Caco-2 (cell line): ENCODE data around the gene FBXW12. TPM values are rescaled to one million over a fixed set of nuclear protein-coding genes. Genes with fewer than 3 reads are reported as not detected.

Experiments used
- BruUV-seq: library from RNA; stranded (reverse); fragments of 400-500 nt; replicated peaks from 2 replicates; lab custom pipeline; 2021; lab: Mats Ljungman, UMichigan
- CTCF ChIA-PET: fragments of 300-600 bp; sonication (Branson Sonifier 250); formaldehyde crosslinking; loops from one replicate; lab custom pipeline; 2022; ENCODE audit warnings: antibody characterized with exemption; lab: Charles Lee
- POLR2A ChIA-PET: fragments of 300-600 bp; sonication (Branson Sonifier 250); formaldehyde crosslinking; loops from one replicate; lab custom pipeline; 2022; ENCODE audit warnings: antibody characterized with exemption; lab: Charles Lee
- DNase-seq, 2 experiments: peaks; one replicate each; pipeline versions ENCODE4 v3.0.0 to v3.0.0-alpha.2; 2020 to 2022
- H3K27me3 ChIP-seq: replicated peaks from 2 replicates; pipeline ENCODE4 v1.6.0; 2011; ENCODE audit warnings: low read length; ENCODE audit not compliant: control insufficient read depth, insufficient read depth
- H3K36me3 ChIP-seq: 2 replicates; pipeline ENCODE4 v1.5.1; 2011; ENCODE audit warnings: low read length; ENCODE audit not compliant: control insufficient read depth, insufficient read depth
- H3K4me1 ChIP-seq: fragments of 250-450 bp; sonication (Bioruptor Pico); 2 replicates; pipeline ENCODE4 v1.5.1; 2020; ENCODE audit warnings: mild to moderate bottlenecking
- H3K4me3 ChIP-seq: 2 replicates; pipeline ENCODE4 v1.5.1; 2011; ENCODE audit warnings: low read depth, mild to moderate bottlenecking, control low read depth, low read length
- H3K9me3 ChIP-seq: fragments of 250-450 bp; sonication (Bioruptor Pico); 2 replicates; pipeline ENCODE4 v1.5.1; 2020; ENCODE audit warnings: mild to moderate bottlenecking, moderate library complexity
- H3K27ac Mint-ChIP-seq: one replicate; pipeline ENCODE4 v1.8.0; 2022; ENCODE audit warnings: mixed read lengths; ENCODE audit not compliant: unreplicated experiment
- H3K27me3 Mint-ChIP-seq: one replicate; pipeline ENCODE4 v1.8.0; 2022; ENCODE audit warnings: mixed read lengths; ENCODE audit not compliant: insufficient read depth, unreplicated experiment
- H3K36me3 Mint-ChIP-seq: one replicate; pipeline ENCODE4 v1.8.0; 2022; ENCODE audit warnings: mild to moderate bottlenecking, mixed read lengths; ENCODE audit not compliant: insufficient read depth, unreplicated experiment
- H3K4me1 Mint-ChIP-seq: one replicate; pipeline ENCODE4 v1.8.0; 2022; ENCODE audit warnings: low read depth, mixed read lengths; ENCODE audit not compliant: unreplicated experiment
- H3K4me3 Mint-ChIP-seq: one replicate; pipeline ENCODE4 v1.8.0; 2022; ENCODE audit warnings: mild to moderate bottlenecking, moderate library complexity, mixed read lengths; ENCODE audit not compliant: unreplicated experiment
- H3K9me3 Mint-ChIP-seq: one replicate; pipeline ENCODE4 v1.8.0; 2022; ENCODE audit warnings: mixed read lengths; ENCODE audit not compliant: unreplicated experiment
- CTCF ChIP-seq, 2 experiments: fragments of 200-600 bp in 1 of 2; IDR thresholded peaks; 1 replicate in 1 of 2; 2 replicates in 1 of 2; pipeline versions ENCODE4 v1.5.1 to v1.8.0; 2011 to 2022; ENCODE audit warnings: antibody characterized with exemption in 1 of 2, control low read depth in 1 of 2, inconsistent platforms in 1 of 2, low read depth in 1 of 2, low read length in 1 of 2, mild to moderate bottlenecking in 1 of 2, moderate library complexity in 1 of 2; ENCODE audit not compliant: insufficient read depth in 1 of 2, severe bottlenecking in 1 of 2, unreplicated experiment in 1 of 2
- intact Hi-C: fragments of 100-400 bp; cut with micrococcal nuclease; formaldehyde crosslinking; loops from one replicate; pipeline ENCODE4 v1.10.0; 2022; ENCODE audit not compliant: unreplicated experiment
- total RNA-seq: library from RNA; stranded (reverse); gene quantifications from 2 replicates; pipeline ENCODE4 v1.2.3, GENCODE V29; 2022

FBXW12 gene
- total RNA-seq, 1 experiment from 2014 or later: 1.7 TPM

- Mint-ChIP-seq H3K4me3 (peak overlapping the region; percentile 98), H3K4me1 (peaks cover 57% of the 10 kb centered on the region), H3K27ac (peak overlapping the region; percentile 82), H3K9me3 (no peaks in the 10 kb centered on the region), H3K27me3 (no peaks in the 10 kb centered on the region), H3K36me3 (peaks cover 72% of the 10 kb centered on the region)
- Histone ChIP-seq H3K4me3 (peak overlapping the region; percentile 84; the same call in 1 of the 2 replicates), H3K4me1 (peaks cover 49% of the 10 kb centered on the region), H3K27me3 (no peaks in the 10 kb centered on the region), H3K9me3 (no peaks in the 10 kb centered on the region), H3K36me3 (peaks cover 6% of the 10 kb centered on the region)
- ChIA-PET POLR2A (no interaction called here), CTCF (interaction anchor here (0.6 kb wide), 1 partner anchor 20 kb away, joined by 3 read pairs; no protein-coding TSS in a partner anchor)
- no TSS peak for BruUV-seq
- DNase-seq: no peak
- intact Hi-C loops: no loop called here
- TF ChIP-seq CTCF (IDR thresholded peaks at IDR 0.05; ENCODE audit: insufficient read depth in 1 of 2, low read depth in 1 of 2, low read length in 1 of 2, severe bottlenecking in 1 of 2, unreplicated experiment in 1 of 2): no peak
These were observed 55.6 kb downstream of the FBXW12 start for GRCh38 chr3:48427630-48427962.

DNA sequence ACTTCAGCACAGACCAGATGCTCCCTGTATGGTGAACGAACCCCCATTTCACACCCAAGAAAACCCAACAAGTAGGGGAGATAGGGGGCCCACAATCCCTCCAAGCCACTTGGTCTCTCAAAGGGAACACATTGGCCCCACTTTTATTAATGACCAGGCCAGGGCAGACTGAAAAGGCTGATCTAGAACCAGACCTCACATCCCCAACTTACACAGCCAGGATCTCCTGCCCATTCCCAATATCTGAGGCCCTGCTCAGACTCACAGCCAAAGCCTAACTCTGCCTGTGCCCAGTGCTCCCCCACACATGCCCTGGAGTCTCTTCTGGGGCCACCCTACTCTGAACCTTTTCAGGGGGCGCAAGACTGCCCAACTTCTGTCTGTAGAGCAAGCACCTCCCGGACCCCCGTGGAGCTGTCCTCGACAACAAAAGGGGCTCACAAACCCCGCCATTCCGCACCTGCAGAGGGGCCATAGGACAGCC lies 56.1 kb downstream of the FBXW12 start:
- TF ChIP-seq CTCF (IDR thresholded peaks at IDR 0.05; ENCODE audit: insufficient read depth in 1 of 2, low read depth in 1 of 2, low read length in 1 of 2, severe bottlenecking in 1 of 2, unreplicated experiment in 1 of 2): no peak
- POLR2A ChIA-PET: interaction anchor here (1.4 to 2.8 kb wide), 2 partner anchors 12 to 18 kb away, joined by 4 to 12 read pairs; partner anchors contain the start of genes ATRIP, CCDC51 and TMA7
- peak overlapping the region; percentile 98 for H3K4me3 Mint-ChIP-seq
- intact Hi-C loops: no loop called here
- peaks cover 73% of the 10 kb centered on the region for H3K36me3 Mint-ChIP-seq
- CTCF ChIA-PET: interaction anchor here (1.0 to 1.9 kb wide), 2 partner anchors 28 to 130 kb away, joined by 3 to 15 read pairs; no protein-coding TSS in a partner anchor
- H3K27ac Mint-ChIP-seq: peak overlapping the region; percentile 82
- H3K9me3 Mint-ChIP-seq: no peaks in the 10 kb centered on the region
- no peaks in the 10 kb centered on the region for H3K9me3 ChIP-seq
- DNase-seq: no peak
- peak overlapping the region; percentile 84 for H3K4me3 ChIP-seq
- BruUV-seq: TSS peak; percentile 1
- peaks cover 52% of the 10 kb centered on the region for H3K4me1 Mint-ChIP-seq
- no peaks in the 10 kb centered on the region for H3K27me3 Mint-ChIP-seq
- no peaks in the 10 kb centered on the region for H3K27me3 ChIP-seq
- H3K36me3 ChIP-seq: peaks cover 8% of the 10 kb centered on the region
- peaks cover 54% of the 10 kb centered on the region for H3K4me1 ChIP-seq

GRCh38 chr3:48428572-48429316 lies 56.7 kb downstream of the FBXW12 start:
- peaks cover 73% of the 10 kb centered on the region for H3K36me3 Mint-ChIP-seq
- no peaks in the 10 kb centered on the region for H3K9me3 Mint-ChIP-seq
- DNase-seq: peak; percentile 69 to 79
- intact Hi-C loops: no loop called here
- peaks cover 8% of the 10 kb centered on the region for H3K36me3 ChIP-seq
- peak overlapping the region; percentile 82 for H3K27ac Mint-ChIP-seq
- BruUV-seq: no TSS peak
- no peaks in the 10 kb centered on the region for H3K27me3 ChIP-seq
- peak overlapping the region; percentile 84 for H3K4me3 ChIP-seq
- peaks cover 59% of the 10 kb centered on the region for H3K4me1 ChIP-seq
- peak overlapping the region; percentile 98 for H3K4me3 Mint-ChIP-seq
- no peaks in the 10 kb centered on the region for H3K9me3 ChIP-seq
- CTCF ChIA-PET: interaction anchor here (1.0 to 1.9 kb wide), 2 partner anchors 28 to 129 kb away, joined by 3 to 15 read pairs; no protein-coding TSS in a partner anchor
- POLR2A ChIA-PET: interaction anchor here (1.4 to 2.8 kb wide), 2 partner anchors 11 to 18 kb away, joined by 4 to 12 read pairs; partner anchors contain the start of genes ATRIP, CCDC51 and TMA7
- H3K4me1 Mint-ChIP-seq: peaks cover 50% of the 10 kb centered on the region
- no peaks in the 10 kb centered on the region for H3K27me3 Mint-ChIP-seq
- no peak for TF ChIP-seq CTCF (IDR thresholded peaks at IDR 0.05; ENCODE audit: insufficient read depth in 1 of 2, low read depth in 1 of 2, low read length in 1 of 2, severe bottlenecking in 1 of 2, unreplicated experiment in 1 of 2)
